Gastrocnemius medialis (tissue), 4 donors: Measurements from ENCODE around the gene PPP1R12B.

Experiments used
- CTCF ChIP-seq, 5 experiments: fragments of 450-650 bp in 3 of 5; fragments of 200-600 bp in 2 of 5; sonication (generic) in 2 of 5; IDR thresholded peaks in 4 of 5; conservative IDR thresholded peaks in 1 of 5; 1 replicate in 4 of 5; 2 replicates in 1 of 5; pipeline ENCODE4 v1.5.1; 2016 to 2019; ENCODE audit warnings: antibody characterized with exemption in 5 of 5, mild to moderate bottlenecking in 3 of 5, moderate library complexity in 3 of 5
- POLR2A ChIP-seq, 2 donors: fragments of 450-650 bp; IDR thresholded peaks; one replicate each; pipeline ENCODE4 v1.6.1; 2017; ENCODE audit warnings: antibody characterized with exemption in 2 of 2, mild to moderate bottlenecking in 2 of 2, moderate library complexity in 2 of 2

- no peak for TF ChIP-seq CTCF (IDR thresholded peaks at IDR 0.05 in 4 of 5, conservative IDR thresholded peaks at IDR 0.05 in 1 of 5)
- no peak for TF ChIP-seq POLR2A (IDR thresholded peaks at IDR 0.05)
Measured at GRCh38 chr1:202624781-202625108, 276.2 kb downstream of the PPP1R12B start.
